HG03139 (cell line): ENCODE results near the gene HINFP.
"Not testable (repeated sequence)": the region's sequence is repeated elsewhere in the genome, so short reads cannot be mapped to it uniquely, and the experiment has no call there.

Experiments used
- ATAC-seq: cut with Tn5 transposase; IDR thresholded peaks from one replicate; pipeline ENCODE4 v1.9.1; 2021; ENCODE audit not compliant: unreplicated experiment

The HINFP gene

GRCh38 chr11:119184399-119184798 is 63.0 kb downstream of the HINFP start:
- not testable (repeated sequence) for ATAC-seq
